CD4-positive, alpha-beta T cell treated with Interleukin-2 at 100 ng/mL for 4 hours (primary cell): ENCODE results near the gene CFAP157.
A peak's percentile ranks its signal among the peaks of the same experiment; 100 is the strongest.

ENCODE experiments used
- DNase-seq: peaks from one replicate; pipeline ENCODE4 v3.0.0-alpha.2; 2020; ENCODE audit warnings: low spot score

The CFAP157 gene

GRCh38 chr9:127693143-127693542 lies 13.6 kb upstream of the CFAP157 start:
- no peak for DNase-seq

DNA sequence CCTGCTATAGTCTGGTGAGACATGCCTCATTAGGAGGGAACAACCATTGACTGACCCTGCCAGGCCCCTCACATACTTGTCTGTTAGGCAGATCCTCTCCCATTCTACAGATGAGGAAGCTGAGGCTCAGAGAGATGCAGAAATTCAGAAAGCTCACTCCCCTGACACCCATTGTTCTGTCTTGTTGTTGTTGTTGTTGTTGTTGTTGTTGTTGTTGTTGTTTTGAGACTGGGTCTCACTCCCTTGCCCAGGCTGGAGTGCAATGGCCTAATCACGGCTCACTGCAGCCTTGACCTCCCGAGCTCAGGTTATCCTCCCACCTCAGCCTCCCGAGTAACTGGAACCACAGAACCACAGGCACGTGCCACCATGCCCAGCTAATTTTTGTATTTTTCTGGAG lies 13.1 kb upstream of the CFAP157 start:
- DNase-seq: no peak

DNA sequence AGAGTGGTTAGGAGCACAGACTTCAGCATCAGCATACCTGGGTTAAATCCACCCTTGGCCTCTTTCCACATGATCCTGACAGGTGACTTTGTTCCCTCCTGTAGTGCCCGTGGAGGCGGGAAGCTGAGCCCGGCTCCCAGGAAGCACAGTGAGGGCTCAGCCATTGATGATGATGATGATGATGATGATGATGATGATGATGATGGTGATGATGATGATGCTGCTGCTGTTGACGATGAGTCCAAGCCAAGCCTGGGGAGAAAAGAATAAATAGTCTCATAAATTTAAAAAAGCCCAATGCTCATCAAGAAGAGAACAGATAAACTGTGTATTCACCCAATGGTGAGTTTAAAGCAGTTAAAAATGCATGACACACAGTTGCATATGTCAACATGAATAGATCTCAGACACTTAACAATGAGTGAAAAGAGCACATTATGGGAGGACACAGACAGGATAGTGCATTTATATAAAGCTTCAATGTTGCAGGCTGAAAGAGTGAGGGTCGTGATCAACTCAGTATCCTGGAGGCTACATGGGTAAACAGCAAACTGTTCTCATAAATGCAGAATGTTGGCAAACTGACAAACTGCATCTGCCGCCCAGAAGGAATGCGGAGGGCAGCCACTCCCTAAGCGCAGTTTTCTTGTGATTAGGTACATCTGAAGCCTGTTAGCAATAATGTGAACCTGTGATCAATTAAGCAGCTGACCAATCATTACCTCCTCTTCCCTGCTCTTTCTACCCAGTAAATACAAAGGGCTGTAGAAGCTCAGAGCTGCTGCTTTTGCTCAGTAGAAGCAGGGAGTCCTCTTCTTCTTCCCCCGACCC lies 11.7 kb upstream of the CFAP157 start:
- DNase-seq: no peak

DNA sequence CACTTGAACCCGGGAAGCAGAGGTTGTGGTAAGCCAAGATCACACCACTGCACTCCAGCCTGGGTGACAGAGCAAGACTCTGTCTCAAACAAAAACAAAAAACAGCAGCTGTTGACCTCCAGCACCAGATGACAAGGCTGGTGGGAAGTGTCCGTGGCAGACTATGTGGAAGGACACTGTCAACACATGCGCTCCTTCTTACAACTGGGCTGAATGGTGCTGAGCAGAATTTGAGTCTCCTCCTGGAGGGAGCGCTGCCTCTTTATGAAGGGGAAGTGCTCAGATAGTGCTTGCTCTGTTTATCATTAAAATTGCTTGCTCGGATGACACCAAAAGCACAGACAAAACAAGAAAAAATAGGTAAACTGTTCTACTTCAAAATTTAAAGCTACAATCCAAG lies 9.2 kb upstream of the CFAP157 start:
- no peak for DNase-seq

GRCh38 chr9:127698386-127698785 lies 8.4 kb upstream of the CFAP157 start:
- no peak for DNase-seq

GRCh38 chr9:127698985-127699670 lies 7.7 kb upstream of the CFAP157 start:
- DNase-seq: peak; percentile 91

DNA sequence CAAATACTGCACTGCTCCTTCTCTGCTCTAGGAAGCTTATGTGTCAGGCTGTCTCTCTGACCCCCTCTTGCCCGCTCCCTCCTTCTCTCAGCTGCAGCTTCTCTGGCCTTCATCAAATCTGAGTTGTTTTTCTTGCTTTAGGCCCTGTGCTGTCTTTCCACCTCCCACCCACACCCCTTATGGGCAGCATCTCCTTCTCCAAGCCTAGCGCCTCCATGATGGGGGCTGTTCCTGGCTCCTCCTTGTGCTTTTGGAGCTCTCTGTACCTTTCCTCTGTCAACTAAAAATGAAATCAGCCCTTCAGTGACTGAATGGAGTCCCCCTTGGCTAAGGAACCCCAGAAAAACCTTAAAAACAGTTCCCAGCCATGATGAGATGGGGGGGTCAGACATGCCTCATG lies 6.6 kb upstream of the CFAP157 start:
- DNase-seq: no peak

DNA sequence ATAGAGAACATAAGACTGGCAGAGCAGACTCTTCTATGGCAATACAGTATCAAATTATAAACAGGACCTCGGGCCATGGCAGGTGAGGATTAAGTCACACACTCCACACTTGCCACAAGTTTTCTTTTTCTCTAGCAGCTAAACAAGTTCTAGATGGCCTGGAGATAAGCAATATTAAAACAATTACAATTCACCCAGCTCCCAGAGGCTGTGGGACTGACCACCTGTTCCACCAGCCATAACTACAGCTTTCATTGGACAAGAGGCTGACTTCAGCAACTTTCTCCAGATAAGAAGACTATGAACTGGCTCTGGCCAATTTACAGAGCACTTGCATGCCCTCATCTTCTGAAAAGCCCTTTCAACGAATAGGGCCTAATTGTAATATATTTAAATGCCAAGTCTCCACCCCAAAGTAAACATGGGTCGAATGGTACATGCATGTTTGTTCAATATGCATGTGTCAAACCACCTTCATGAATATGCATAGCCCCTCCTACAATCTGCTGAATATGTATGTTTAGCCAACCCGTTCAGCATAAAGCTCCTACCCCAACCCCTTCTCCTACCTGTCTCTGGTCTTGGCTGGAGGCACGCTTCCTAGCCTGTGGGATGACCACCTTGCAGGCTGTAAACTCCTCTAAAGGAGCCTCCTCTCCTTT lies 6.1 kb upstream of the CFAP157 start:
- DNase-seq: no peak

DNA sequence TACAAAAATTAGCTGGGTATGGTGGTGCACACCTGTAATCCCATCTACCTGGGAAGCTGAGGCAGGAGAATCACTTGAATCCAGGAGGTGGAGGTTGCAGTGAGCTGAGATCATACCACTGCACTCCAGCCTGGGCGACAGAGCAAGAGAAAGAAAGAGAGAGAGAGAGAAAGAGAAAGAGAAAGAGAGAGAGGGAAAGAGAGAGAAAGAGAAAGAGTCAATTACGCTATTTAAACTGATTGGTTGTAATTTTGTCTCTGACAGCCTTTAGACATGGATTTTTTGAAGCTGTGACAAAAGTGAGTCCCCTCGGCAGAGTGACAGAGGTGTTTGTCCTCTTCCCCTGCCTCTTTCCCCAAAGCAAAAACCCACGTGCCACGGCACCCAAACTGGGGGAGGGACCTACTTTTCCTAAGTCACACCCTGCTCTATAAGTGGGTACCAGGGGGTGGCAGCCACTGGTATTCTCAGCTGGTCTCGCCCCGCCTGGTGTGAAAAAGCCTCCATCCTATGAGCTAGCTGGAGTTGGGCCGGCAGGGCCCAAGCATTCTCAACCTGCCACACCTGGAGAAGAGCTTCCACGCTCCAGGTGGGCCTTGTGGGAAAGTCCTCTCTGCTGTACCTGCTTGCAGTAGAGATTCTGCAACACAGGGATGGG lies 3.4 kb upstream of the CFAP157 start:
- no peak for DNase-seq

DNA sequence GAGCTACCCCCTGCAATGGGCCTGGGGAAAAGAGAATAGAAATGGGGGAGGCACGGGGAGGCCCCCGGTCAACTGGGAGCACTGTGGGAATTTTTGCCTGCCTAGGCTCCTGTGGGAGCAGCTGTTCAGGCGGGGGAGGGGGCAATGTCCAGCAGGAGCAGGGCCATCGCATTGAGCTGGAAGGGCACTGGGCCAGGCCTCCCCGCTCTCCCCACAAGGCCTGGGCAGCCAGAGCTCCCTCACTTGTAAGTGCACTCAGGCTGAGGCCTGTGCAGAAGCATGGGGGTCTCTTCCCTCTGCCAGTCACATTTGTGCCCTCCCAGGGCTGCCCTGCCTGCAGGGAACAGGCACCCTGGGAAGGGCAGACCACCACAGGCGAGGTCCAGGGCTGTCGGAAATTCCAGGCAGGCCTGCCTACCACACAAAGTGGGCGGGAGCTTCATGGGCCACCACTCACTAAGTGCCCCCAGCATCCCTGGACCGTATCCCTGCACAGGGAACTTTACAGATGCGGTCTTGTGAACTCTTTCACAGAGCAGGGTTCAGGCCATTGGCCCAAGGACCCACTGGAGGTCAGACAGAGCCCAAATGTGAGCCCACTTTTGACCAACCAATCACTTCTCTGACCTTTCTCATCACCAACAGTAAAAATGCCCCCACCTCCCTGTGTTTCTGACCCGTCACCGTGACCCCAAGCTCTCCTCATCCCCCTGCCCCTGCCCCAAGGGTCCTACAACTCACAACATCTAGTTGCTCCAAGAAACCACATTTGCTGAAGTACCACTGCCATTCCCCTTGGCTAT lies 1.0 kb upstream of the CFAP157 start:
- DNase-seq: no peak

- DNase-seq: peak; percentile 69
Observed at GRCh38 chr9:127707766-127708165, 978 bp downstream of the CFAP157 start.

- no peak for DNase-seq
Observed at GRCh38 chr9:127708952-127709587, 2.3 kb downstream of the CFAP157 start.

DNA sequence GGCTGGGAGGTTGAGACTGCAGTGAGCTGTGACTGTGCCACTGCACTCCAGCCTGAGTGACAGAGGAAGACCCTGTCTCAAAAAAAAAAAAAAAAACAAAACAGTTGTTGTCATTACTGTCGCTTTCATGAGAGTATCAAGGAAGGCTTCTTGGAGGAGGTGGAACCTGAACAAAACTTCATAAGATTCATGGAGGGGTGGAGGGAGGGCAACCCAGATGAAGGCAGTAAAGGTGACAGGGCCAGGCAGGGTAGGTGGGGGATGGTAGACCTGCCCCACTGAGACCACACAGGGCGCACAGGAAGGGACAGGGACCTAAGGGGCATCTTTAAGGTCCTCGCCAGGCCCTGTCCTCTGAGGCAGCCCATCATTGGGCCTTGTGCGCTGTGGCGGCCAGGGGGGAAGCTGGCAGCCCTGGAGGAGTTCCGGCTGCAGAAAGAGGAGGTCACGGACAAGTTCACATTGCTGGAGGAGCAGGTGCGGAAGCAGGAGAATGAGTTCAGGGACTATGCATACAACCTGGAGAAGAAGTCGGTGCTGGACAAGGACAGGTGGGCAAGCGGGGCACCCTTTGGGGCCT lies 3.5 kb downstream of the CFAP157 start:
- no peak for DNase-seq

DNA sequence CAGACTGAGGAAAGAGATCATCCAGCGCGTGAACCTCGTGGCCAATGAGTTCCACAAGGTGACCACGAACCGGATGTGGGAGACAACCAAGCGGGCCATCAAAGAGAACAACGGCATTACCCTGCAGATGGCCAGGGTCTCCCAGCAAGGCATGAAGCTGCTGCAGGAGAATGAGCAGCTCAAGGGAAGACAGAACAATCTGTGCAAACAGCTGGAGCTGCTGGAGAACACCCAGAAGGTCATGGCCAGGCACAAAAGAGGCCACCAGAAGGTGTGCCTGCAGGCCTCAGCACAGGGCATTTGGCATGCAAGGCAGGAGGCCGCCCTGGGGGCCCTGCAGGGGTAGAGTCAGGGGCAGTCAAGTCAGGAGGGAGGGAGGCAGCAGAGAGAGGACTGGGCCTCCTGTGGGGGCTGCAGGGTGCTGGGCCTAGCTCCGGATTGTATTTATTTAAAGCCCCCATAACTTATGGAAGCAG lies 4.5 kb downstream of the CFAP157 start:
- DNase-seq: peak; percentile 5

- no peak for DNase-seq
Observed at GRCh38 chr9:127711831-127712274, 5.1 kb downstream of the CFAP157 start.

DNA sequence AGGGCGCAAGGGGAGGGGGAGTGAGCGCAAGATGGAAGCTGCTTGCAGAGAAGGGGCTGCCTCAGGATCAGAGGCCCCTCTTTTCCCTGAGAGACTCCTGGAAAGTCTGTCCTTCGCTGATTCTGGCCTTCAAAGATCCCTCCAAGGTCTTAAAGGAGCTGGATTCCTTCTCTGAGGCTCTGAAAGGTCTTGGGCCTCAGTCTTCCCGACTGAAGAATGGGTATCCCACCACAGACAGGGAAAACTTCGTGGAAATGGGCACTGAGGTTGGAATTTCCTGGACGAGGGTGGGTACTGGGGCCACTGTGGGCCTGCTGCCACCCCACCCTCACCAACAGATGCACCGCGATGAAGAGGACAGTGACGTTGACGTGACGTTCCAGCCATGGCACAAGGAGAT lies 5.6 kb downstream of the CFAP157 start:
- no peak for DNase-seq

DNA sequence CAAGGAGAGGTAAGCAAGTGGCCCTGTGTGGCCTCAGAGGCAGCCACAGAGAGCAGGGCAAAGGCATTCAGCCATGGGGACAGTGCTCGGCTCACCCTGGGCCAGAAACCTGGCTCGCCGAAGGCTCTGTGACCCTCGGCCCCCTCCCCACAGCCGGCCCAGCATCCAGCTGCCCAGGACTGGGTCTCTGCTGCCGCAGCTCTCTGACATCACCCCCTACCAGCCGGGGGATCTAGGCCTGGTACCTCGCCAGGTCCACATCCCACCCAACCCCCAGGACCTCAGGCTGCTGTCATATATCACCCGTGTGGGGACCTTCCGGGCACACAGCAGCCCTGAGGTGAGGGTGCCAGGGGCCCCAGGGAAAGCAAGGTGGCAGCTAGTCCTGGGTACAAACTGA lies 6.1 kb downstream of the CFAP157 start:
- DNase-seq: no peak

- no peak for DNase-seq
Observed at GRCh38 chr9:127714020-127714750, 7.4 kb downstream of the CFAP157 start.

DNA sequence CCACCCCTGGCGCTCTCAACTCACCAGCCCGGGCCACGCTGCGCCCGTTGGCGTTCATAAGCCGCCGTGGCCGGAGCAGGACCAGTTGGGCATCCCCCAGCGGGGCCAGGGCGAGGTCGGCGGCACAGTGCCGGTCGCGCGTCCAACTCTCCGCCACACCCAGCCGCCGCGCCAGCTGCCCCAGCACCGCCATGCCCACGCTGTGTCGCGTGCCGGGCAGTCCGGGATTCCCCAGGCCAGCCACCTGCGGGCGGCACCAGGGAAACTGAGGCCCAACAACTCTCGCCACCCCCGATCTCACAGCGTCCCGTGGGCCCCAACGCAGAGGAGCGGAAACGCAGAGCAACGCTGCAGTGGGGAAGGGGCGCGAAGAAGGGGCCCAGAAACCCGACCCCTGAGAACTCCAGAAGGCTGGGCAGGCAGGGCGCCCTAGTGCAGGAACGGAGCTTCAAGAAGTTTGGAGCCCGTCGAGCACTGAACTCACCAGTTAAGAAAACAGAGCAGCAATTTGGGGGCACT lies 8.2 kb downstream of the CFAP157 start:
- no peak for DNase-seq
